ENCODE data around the gene CPNE5.

DNA sequence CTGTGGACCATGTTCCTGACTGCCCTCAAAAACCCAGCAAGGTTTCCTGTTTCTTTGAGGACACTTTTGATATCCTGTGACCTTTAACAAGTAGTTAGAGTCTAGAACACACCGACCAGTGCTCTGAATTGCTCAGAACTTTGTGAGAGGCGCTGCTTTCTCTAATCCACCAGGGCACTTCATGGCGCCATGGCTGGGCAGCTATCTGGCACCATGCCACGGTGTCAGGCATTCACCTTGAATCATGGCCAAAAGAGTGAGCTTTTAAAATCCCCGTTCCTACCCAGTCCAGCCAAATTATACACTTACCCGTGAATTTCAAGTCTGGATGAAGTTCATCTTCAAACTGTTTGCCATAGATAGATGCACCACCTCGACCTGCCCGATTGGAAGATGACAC is 17.0 kb upstream of the CPNE5 start:
- no peak for TF ChIP-seq POLR2AphosphoS5 (IDR thresholded peaks at IDR 0.05)
- TF ChIP-seq, protein P1, sequence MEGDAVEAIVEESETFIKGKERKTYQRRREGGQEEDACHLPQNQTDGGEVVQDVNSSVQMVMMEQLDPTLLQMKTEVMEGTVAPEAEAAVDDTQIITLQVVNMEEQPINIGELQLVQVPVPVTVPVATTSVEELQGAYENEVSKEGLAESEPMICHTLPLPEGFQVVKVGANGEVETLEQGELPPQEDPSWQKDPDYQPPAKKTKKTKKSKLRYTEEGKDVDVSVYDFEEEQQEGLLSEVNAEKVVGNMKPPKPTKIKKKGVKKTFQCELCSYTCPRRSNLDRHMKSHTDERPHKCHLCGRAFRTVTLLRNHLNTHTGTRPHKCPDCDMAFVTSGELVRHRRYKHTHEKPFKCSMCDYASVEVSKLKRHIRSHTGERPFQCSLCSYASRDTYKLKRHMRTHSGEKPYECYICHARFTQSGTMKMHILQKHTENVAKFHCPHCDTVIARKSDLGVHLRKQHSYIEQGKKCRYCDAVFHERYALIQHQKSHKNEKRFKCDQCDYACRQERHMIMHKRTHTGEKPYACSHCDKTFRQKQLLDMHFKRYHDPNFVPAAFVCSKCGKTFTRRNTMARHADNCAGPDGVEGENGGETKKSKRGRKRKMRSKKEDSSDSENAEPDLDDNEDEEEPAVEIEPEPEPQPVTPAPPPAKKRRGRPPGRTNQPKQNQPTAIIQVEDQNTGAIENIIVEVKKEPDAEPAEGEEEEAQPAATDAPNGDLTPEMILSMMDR (IDR thresholded peaks at IDR 0.05), result no peak
- TF ChIP-seq POLR2A (IDR thresholded peaks at IDR 0.05), result no peak

Measured in prostate gland (tissue), 2 donors.